IgD-negative memory B cell (primary cell): Measurements from ENCODE around the gene RAB35. TPM values are rescaled to one million over a fixed set of nuclear protein-coding genes. Genes with fewer than 3 reads are reported as not detected.
A peak's percentile ranks its signal among the peaks of the same experiment; 100 is the strongest.

Experiments used
- H3K27ac Mint-ChIP-seq, 3 donors: one replicate each; pipeline ENCODE4 v1.8.0; 2020 to 2022; ENCODE audit warnings: mild to moderate bottlenecking in 3 of 3, mixed read lengths in 3 of 3, moderate library complexity in 1 of 3
- H3K27me3 Mint-ChIP-seq: one replicate; pipeline ENCODE4 v1.8.0; 2021; ENCODE audit warnings: mixed read lengths
- H3K36me3 Mint-ChIP-seq: one replicate; pipeline ENCODE4 v1.8.0; 2020; ENCODE audit warnings: mild to moderate bottlenecking, mixed read lengths
- H3K4me1 Mint-ChIP-seq, 3 donors: one replicate each; pipeline ENCODE4 v1.8.0; 2020 to 2022; ENCODE audit warnings: mixed read lengths in 3 of 3, mild to moderate bottlenecking in 1 of 3
- H3K4me3 Mint-ChIP-seq, 4 donors: one replicate each; pipeline ENCODE4 v1.8.0; 2020 to 2022; ENCODE audit warnings: mild to moderate bottlenecking in 4 of 4, mixed read lengths in 4 of 4, moderate library complexity in 3 of 4
- H3K9me3 Mint-ChIP-seq, 3 donors: one replicate each; pipeline ENCODE4 v1.8.0; 2020 to 2021; ENCODE audit warnings: mixed read lengths in 3 of 3, mild to moderate bottlenecking in 1 of 3
- polyA plus RNA-seq: library from polyadenylated mRNA; unstranded; fragments of 300-500 nt; fragmentation: Illumina TruSeq; gene quantifications from one replicate; pipeline ENCODE4 v1.2.3, GENCODE V29; 2021

Gene RAB35
- polyA plus RNA-seq, 1 donor from 2014 or later = 18.1 TPM

- no peaks in the 10 kb centered on the region for H3K27me3 Mint-ChIP-seq
- H3K27ac Mint-ChIP-seq = no peak overlapping the region
- H3K4me3 Mint-ChIP-seq = no peak overlapping the region
- peaks cover 6% of the 10 kb centered on the region for H3K36me3 Mint-ChIP-seq
- no peaks in the 10 kb centered on the region for H3K9me3 Mint-ChIP-seq
- H3K4me1 Mint-ChIP-seq = peaks cover 3 to 6% (median 5%) of the 10 kb centered on the region in 3 donors
Measured at GRCh38 chr12:120072472-120073249, 43.9 kb downstream of the RAB35 start.

DNA sequence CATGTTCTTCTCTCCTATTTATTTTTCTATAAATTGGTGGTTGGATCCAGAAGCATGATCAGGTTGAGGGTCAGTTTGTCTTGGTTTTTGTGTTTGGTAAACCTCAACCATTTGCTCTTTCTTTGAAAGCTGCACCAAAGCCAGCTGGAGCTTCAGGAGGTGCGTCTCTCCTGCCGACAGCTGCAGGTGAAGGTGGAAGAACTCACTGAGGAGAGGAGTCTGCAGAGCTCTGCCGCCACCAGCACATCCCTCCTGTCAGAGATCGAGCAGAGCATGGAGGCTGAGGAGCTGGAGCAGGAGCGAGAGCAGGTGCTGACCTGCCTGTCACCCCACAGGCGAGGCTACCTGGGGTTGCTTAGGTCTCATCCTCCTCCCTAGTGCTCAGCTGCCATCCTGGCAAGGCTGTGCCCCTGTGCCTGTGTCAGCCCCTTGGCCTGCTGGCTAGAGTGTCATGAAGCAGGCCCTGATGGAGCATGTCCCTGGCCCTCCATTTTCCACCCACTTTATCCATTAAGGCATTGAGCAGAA lies 45.0 kb downstream of the RAB35 start:
- no peak overlapping the region for H3K4me3 Mint-ChIP-seq
- no peak overlapping the region for H3K27ac Mint-ChIP-seq
- no peaks in the 10 kb centered on the region for H3K9me3 Mint-ChIP-seq
- H3K27me3 Mint-ChIP-seq = no peaks in the 10 kb centered on the region
- H3K4me1 Mint-ChIP-seq = peaks cover 3 to 6% (median 5%) of the 10 kb centered on the region in 3 donors
- peaks cover 6% of the 10 kb centered on the region for H3K36me3 Mint-ChIP-seq

GRCh38 chr12:120069278-120069677 lies 47.3 kb downstream of the RAB35 start:
- Mint-ChIP-seq H3K36me3 (peaks cover 6% of the 10 kb centered on the region), H3K4me1 (no peaks in the 10 kb centered on the region), H3K4me3 (no peak overlapping the region), H3K27me3 (no peaks in the 10 kb centered on the region), H3K9me3 (no peaks in the 10 kb centered on the region), H3K27ac (peak overlapping the region in 2 of 3 donors; percentile 31 to 33)

- no peaks in the 10 kb centered on the region for H3K27me3 Mint-ChIP-seq
- peaks cover 6% of the 10 kb centered on the region for H3K36me3 Mint-ChIP-seq
Measured at GRCh38 chr12:120067901-120068300, 48.7 kb downstream of the RAB35 start.

DNA sequence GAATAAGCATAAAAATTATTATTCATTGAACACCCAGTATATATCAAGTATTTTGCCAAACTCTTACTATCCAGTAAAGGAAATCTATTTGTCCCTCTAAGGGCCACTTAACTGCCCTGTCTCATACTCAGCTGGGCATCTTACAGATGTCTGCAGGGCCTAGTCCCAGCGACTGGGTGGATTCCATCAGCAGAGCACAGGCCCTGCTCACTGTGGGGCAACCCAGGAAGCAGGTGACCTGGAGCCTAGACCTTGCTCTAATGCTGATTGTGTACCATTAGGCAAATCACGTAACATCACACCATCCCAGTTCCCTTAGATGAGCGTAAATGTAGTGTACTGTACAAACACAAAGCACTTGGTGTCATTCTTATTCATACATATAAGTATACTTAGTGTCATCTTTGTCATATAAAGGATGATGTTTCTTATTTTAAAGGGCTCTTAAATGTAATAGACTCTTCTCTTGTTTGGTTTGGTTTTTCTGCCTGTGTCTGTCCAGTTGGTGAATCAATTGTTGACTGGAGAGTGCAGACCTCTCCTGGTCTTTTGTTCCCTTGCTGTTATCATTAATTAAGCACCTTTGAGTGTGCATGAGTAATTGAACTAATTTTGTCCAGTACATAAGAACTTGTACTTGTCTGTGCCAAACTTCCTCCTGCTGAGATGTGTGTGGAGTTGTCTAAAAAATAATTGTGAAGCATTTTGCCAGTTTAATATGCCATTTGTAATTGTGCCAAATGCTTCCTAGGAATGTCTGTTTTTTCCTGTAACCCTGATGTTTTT lies 49.3 kb downstream of the RAB35 start:
- H3K36me3 Mint-ChIP-seq = peaks cover 2% of the 10 kb centered on the region
- no peak overlapping the region for H3K4me3 Mint-ChIP-seq
- H3K9me3 Mint-ChIP-seq = no peaks in the 10 kb centered on the region
- H3K27me3 Mint-ChIP-seq = no peaks in the 10 kb centered on the region
- H3K27ac Mint-ChIP-seq = no peak overlapping the region
- no peaks in the 10 kb centered on the region for H3K4me1 Mint-ChIP-seq

More at GRCh38 chr12:120067901-120068300, 48.7 kb downstream of the RAB35 start:
- Mint-ChIP-seq H3K4me3 (no peak overlapping the region), H3K4me1 (no peaks in the 10 kb centered on the region), H3K9me3 (no peaks in the 10 kb centered on the region), H3K27ac (no peak overlapping the region)

GRCh38 chr12:120066341-120066740 lies 50.2 kb downstream of the RAB35 start:
- Mint-ChIP-seq H3K27ac (no peak overlapping the region), H3K27me3 (no peaks in the 10 kb centered on the region), H3K4me3 (no peak overlapping the region), H3K9me3 (no peaks in the 10 kb centered on the region), H3K4me1 (no peaks in the 10 kb centered on the region), H3K36me3 (no peaks in the 10 kb centered on the region)

- no peaks in the 10 kb centered on the region for H3K9me3 Mint-ChIP-seq
- no peaks in the 10 kb centered on the region for H3K36me3 Mint-ChIP-seq
- no peaks in the 10 kb centered on the region for H3K4me1 Mint-ChIP-seq
- H3K27ac Mint-ChIP-seq = no peak overlapping the region
- H3K4me3 Mint-ChIP-seq = no peak overlapping the region
- no peaks in the 10 kb centered on the region for H3K27me3 Mint-ChIP-seq
Measured at GRCh38 chr12:120065472-120065871, 51.1 kb downstream of the RAB35 start.

DNA sequence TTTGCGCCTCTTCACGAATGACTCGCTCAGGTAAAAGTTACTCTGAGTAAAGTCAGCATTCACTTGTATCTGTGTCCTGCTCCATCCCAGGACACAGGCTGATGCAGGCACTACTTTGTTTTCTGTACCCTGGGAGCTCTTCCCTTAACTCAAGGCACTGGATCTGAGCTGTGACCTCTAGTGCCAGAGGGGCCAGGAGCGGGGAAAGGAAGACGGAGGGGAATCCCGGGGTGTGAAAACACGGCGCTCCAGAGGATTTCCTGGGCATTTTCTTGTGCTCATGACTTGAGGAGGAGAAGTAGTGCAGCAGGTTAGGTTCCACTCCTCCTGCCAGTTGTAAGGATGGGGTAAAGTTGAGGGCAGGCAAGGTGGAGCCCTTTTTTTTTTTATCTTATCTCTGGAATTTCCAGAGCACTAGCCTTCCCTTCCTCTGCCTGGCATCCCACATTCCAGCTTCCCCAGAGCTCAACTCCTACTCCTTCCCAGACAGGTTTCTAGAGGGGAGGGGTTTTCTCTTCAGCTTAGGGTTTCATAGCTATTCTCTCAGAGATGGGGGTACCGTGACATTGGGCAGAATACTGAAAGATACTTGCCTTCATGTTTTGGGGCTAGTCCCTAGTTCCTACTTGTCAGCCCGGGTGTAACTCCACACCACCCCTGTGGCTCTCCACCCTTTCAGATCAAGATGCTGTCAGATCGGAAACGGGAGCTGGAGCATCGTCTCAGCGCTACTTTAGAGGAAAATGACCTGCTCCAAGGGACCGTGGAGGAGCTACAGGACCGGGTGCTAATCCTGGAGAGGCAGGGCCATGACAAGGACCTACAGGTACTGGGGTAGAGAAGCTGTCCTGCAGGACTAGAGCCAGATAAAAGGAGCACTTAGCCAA lies 52.3 kb downstream of the RAB35 start:
- Mint-ChIP-seq H3K4me1 (no peaks in the 10 kb centered on the region), H3K36me3 (no peaks in the 10 kb centered on the region), H3K9me3 (no peaks in the 10 kb centered on the region), H3K4me3 (no peak overlapping the region), H3K27me3 (no peaks in the 10 kb centered on the region), H3K27ac (peak overlapping the region in 1 of 3 donors; percentile 57)

DNA sequence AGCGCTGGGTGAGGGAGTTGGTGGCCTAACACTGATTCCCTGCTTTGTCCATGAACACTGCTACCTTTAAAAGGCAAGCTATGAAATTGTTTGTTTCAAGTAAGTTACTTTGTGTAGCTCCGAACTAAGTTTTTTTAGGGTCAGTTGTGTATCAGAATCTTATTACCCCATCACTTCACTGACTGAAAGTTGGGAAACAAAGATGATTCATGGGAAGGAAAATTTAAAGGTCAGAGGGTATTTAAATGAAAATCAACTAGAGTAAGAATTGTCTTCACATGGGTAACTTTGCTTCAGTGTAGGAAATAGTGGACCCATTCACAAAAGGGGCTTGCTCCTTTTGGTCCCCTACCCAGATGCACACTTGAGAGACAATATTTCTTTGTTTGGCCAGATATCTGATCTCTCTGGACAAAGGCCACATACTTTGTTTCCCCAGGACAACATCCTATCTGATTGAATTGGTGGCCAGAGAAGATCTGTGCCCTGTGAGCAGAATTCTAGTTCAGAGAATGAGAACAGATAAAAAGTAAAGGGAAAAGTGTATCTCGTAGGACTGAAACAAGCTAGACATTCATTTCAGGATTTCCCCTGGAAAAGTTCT lies 53.5 kb downstream of the RAB35 start:
- no peaks in the 10 kb centered on the region for H3K9me3 Mint-ChIP-seq
- no peak overlapping the region for H3K4me3 Mint-ChIP-seq
- no peaks in the 10 kb centered on the region for H3K27me3 Mint-ChIP-seq
- no peak overlapping the region for H3K27ac Mint-ChIP-seq
- H3K36me3 Mint-ChIP-seq = no peaks in the 10 kb centered on the region
- no peaks in the 10 kb centered on the region for H3K4me1 Mint-ChIP-seq

GRCh38 chr12:120061575-120062214 lies 54.9 kb downstream of the RAB35 start:
- no peaks in the 10 kb centered on the region for H3K4me1 Mint-ChIP-seq
- H3K27me3 Mint-ChIP-seq = no peaks in the 10 kb centered on the region
- peaks cover 2% of the 10 kb centered on the region for H3K36me3 Mint-ChIP-seq
- H3K27ac Mint-ChIP-seq = peak overlapping the region in 1 of 3 donors; percentile 45
- no peak overlapping the region for H3K4me3 Mint-ChIP-seq
- H3K9me3 Mint-ChIP-seq = no peaks in the 10 kb centered on the region

GRCh38 chr12:120060717-120061116 lies 55.8 kb downstream of the RAB35 start:
- Mint-ChIP-seq H3K27me3 (no peaks in the 10 kb centered on the region), H3K36me3 (peaks cover 2% of the 10 kb centered on the region), H3K4me1 (no peaks in the 10 kb centered on the region), H3K4me3 (no peak overlapping the region), H3K9me3 (no peaks in the 10 kb centered on the region), H3K27ac (no peak overlapping the region)

GRCh38 chr12:120060196-120060595 lies 56.4 kb downstream of the RAB35 start:
- H3K27ac Mint-ChIP-seq = no peak overlapping the region
- no peaks in the 10 kb centered on the region for H3K9me3 Mint-ChIP-seq
- H3K4me1 Mint-ChIP-seq = no peaks in the 10 kb centered on the region
- H3K27me3 Mint-ChIP-seq = no peaks in the 10 kb centered on the region
- no peak overlapping the region for H3K4me3 Mint-ChIP-seq
- peaks cover 2% of the 10 kb centered on the region for H3K36me3 Mint-ChIP-seq

DNA sequence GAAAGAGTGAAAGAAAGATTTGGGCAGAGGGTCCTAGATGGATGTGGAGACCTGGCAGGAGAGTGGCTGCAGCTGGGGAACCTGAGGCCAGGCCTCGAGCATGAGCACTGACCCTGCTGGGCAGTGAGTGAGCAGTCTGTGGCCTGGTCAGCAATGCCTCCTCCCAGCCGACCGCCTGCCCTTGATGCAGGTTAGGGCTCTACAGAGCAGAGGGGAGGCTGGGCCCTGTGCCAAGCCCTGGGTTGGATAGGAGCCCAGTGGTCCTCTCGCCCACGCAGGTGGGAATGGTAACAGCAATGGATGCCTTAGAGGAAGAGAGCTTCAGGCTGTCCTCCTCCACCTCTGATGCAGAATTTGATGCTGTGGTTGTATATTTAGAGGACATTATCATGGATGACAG lies 59.8 kb downstream of the RAB35 start:
- Mint-ChIP-seq H3K27me3 (no peaks in the 10 kb centered on the region), H3K36me3 (peaks cover 5% of the 10 kb centered on the region)

More for the DNA sequence above, 59.8 kb downstream of the RAB35 start:
- Mint-ChIP-seq H3K4me1 (peaks cover 0 to 4% (median 0%) of the 10 kb centered on the region in 3 donors), H3K9me3 (peaks cover under 1 to 2% (median 2%) of the 10 kb centered on the region in 3 donors), H3K4me3 (no peak overlapping the region), H3K27ac (no peak overlapping the region)
